HG03575 (cell line): ENCODE measurements around the gene KDELR3.

Experiments
- ATAC-seq: cut with Tn5 transposase; IDR thresholded peaks from one replicate; pipeline ENCODE4 v1.9.1; 2021; ENCODE audit not compliant: unreplicated experiment, insufficient number of reproducible peaks, low FRiP score; ENCODE audit errors: extremely low read depth

Gene KDELR3

DNA sequence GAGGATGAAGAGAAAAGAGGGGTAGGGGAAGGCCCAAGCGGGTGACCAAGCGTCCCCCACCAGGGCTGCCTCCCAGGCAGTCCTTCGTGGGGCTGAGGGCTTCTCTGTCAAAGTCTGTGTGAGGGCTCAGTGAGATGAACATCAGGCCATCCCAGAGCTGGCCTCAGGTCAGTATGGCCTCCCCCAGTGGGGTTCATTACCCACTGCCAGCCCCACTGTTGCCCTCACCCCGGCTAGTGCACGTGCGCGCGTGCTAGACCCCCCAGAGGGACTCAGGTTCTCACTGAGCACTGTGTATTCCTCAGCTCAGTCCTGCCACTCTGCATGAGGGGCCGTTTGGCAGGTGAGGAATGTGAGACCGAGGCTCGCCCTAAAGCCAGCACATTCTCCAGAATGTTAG, 3.3 kb downstream of the KDELR3 start:
- ATAC-seq: no peak

DNA sequence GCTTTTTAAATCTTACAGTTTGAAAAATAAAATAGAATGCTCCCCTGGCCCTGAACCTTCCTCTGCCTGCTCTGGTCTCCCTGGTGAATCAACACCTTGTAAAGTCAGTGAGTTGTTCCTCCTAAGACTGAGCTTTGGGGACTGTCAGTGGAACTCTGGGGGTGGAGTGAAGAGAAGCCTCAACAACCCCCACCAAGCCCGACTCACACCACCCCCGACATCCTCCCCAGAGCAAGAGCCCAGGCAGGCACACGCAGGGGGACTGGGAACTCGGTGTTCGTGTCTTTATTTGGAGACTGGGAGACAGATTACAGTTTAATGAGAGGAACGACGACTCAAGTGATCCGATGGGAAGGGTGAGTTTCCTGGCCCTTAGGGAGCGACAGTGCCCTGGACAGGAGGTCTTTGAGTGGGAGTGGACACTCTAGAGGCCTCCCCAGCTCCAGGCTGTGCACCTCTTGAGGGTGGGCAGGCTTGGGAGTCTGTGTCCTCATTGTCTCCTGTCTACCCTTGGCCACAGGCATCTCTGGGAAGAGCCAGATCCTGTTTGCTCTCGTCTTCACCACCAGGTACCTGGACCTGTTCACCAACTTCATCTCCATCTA, 6.2 kb downstream of the KDELR3 start:
- no peak for ATAC-seq

DNA sequence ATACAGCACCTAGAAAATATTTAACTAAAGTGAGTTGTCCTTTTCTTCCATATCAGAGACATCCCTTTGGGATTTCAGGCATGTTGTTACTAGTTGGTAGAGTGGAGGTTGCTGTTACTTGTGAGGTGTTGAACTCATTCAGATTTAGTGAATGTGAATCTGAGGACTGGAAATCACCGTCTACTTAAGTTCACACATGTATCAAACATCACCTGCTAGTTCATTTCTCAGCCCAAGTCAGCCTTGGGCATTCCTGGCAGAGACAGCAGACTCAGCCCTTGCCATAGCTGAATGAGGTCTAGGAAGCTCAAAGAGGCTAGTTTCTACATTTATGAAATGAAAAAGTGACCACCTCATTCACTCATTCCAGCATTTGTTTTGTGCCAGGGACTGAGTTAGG, 9.7 kb downstream of the KDELR3 start:
- no peak for ATAC-seq

DNA sequence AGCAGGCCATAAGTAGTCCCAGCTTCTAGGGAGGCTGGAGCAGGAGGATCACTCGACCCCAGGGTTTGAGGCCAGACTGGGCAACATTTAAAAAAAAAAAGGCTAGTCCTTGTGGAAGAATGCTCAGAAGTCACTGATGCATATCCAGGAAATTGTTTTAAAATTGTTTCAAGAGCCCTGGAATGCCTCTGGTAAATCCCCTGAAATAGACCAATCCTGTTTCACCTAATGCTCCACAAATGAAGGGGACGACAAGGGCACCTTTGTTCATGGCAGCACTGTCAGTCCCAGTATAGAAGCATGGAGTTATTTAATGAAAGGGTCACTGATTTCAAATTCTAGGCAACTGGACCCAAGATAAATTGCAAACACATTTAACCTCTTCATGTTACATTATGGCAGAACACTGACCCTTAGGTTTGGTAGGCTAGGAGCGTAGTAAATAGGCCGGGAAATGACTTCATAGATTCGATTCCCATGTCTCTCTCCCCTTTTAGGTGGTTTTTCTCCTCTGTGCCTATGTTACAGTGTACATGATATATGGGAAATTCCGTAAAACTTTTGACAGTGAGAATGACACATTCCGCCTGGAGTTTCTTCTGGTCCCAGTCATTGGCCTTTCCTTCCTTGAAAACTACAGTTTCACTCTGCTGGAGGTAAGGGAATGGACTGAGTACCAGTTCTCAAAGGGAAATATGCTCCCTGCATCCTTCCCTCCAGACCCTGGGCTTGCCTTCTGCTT, 11.4 kb downstream of the KDELR3 start:
- no peak for ATAC-seq

DNA sequence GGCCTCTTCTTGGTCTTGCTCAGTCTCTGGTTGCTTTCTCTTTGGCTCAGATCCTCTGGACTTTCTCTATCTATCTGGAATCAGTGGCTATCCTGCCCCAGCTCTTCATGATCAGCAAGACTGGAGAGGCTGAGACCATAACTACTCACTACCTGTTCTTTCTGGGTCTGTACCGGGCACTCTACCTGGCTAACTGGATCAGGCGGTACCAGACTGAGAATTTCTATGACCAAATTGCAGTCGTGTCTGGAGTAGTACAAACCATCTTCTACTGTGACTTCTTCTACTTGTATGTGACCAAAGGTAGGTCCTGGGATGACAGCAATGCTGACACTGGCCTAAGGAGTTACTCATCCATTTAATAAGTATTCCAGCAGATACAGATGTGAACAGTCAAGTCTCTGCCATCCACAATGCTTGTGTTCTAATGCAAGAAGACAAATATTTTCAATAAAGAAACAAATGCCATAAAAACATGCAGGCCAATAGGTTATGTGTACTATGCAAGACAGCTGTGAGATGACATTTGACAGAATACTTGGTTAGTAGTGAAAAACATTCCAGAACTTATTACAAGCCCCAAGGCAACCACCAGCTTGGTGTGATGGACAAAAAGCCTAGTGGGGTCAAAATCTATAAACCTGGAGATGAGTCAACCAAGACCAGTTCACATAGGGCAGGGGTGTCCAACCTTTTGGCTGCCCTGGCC, 13.4 kb downstream of the KDELR3 start:
- ATAC-seq: no peak

DNA sequence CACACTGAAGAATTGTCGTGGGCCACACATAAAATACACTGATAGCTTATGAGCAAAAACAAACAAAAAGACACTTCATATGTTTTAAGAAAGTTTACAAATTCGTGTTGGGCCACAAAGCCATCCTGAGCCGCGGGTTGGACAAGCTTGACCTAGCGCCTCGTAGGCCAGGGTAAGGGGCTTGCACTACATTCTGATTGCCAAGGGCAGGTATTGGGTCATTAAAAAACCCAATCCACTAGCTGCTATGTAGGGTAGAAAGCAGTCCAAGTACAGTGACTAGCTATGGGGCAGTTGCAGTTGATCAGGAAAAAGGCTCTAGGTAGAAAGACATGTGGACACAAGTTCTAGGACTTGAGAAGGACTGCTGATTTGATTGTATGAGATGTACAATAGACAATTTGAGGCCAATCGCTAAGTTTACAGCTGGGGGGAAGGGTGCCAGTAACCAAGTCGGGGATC, 14.0 kb downstream of the KDELR3 start:
- ATAC-seq: no peak

DNA sequence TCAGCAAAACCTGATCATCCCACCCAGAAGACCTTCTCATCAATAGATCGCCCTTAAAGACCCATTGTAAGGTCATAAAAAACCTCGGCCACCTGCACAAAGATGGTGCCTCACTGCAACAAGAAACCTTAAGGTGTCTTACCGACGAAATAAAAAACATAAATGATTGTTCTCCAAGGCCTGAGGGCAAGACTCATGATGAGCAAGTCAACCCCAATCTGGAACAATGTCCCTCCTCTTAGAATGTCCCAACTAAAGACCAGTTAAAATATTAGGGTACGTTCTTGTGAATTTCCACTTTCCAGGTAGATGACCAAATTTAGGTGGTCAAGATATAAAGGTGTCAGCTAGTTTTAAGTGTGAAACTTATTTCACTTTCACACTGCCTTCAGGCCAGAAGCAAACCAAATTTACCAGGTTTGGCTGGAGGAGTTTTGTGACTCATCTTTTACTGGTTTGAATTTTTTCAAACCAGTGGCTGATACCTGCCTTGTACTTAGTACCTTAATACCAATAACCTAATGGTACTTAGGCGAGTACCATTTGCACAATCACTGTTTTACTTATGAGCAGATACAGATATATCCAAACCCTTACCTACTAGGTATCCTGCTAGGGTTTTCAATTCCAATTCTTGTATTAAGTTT, 14.9 kb downstream of the KDELR3 start:
- no peak for ATAC-seq

DNA sequence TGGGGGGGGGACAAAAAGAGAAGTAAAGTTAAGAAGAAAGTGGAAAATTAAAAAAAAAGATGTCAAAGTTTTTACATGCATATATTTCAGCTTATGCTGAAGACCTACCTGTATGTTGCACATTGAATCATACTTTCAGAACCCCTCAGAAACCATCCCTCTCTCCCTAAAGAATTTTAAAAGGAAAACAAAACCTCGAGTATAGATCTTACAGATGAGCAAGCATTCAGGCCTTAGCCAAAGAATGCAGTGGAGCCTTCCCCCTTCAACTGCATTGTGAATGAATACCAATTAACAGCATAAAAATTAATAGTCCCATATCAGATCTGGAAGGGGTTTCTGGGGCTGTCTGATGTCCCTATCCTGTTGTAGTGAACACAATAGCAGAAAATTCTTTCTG, 16.3 kb downstream of the KDELR3 start:
- ATAC-seq: no peak

DNA sequence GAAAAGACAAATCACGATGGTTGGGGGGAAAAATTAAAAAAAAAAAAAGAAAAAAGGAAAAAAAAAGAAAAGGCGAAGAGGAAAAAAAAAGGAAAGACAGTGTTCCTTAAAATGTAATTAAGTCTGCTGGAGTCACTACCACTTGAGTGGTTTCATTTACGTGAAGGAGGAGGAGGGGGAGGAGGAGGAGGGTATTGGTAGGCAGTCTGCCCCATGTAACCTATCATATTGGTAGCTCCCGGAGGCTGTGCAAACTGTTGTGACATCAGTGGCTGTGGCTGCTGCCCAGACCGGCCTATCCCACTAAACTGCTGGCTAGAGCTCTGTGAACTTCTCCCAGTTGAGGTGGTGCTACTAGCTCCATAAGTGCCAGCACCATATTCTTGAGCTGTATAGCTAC, 17.9 kb downstream of the KDELR3 start:
- no peak for ATAC-seq

DNA sequence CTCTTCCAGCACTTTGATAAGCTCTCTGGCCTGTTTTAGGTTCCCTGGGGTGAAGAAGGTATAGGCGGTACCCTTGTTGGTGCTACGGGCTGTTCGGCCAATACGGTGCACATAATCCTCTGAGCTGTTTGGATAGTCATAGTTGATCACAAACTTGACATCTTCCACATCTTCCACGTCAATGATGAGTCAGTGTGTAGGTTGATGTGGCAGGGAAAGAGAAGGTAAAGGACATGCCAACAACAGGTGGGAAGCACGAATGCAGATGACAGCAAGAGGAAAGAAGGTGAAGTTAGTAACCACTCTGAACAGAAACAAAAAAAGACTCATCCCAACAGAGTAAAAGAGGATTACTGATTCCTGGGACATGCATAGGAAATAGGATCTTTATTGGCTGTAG, 20.1 kb downstream of the KDELR3 start:
- no peak for ATAC-seq

DNA sequence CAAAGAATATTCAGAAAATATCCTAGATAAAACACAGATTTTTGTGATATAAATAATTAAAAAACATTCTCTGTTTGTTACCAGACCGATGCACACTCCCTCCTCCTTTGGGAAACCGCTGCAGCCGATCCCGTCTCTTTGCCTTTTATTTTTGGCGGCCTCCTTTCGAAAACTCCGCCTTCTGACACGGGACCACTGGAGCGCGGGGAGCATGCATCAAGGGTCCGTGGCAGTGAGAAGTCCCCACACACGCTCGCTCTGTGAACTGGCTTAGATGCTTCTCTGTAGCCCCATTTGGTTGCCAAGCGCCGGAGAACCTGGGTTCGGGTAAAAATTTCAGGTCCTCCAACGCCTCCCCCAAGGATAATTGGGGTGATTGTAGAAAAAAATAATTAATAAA, 21.2 kb downstream of the KDELR3 start:
- ATAC-seq: no peak

DNA sequence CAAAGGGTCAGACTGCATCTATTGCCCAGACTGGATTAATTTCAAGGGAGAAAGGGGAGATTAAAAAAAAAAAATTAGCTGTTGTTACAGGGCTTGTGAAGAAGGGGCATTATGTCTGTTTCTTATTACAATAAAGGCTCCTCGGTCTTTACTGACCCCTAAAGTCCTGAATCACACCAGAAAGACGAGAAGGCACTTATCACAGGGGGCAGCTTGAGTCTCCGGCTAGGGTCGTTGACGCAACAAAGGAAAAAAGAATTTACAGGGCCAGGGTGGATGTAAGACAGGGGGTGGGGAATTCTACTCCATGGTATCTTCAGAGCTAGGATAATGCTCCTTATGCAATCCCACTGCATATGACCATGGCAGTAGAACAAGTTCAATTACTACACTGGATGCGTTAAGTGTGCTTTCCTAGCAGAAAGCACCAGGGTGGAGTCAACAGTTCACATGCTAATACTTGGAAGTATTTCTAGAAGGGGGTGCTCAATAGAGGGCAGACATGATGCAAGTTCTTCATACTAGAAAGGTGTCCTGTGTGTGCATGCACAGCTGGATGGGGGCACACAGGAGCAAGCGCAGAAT, 21.8 kb downstream of the KDELR3 start:
- ATAC-seq: no peak

DNA sequence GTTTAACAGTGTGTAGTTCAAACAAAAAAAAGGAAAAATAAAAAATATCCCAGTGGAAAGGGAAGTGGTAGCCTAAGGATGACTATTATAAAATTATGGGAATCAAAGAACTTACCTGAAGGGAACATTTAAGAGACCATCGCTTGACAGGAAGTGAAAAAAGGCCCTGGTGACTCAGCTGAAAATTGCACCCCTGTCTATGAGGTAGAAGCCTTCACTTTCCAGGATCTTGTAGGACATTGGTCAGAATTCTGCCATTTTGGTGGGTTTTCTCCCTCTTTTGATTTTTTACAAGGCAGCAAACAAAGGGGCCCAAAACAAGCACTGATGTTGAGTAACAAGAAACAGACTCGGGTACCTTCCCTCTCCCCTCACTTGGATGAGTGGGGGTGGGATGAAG, 22.6 kb downstream of the KDELR3 start:
- no peak for ATAC-seq

DNA sequence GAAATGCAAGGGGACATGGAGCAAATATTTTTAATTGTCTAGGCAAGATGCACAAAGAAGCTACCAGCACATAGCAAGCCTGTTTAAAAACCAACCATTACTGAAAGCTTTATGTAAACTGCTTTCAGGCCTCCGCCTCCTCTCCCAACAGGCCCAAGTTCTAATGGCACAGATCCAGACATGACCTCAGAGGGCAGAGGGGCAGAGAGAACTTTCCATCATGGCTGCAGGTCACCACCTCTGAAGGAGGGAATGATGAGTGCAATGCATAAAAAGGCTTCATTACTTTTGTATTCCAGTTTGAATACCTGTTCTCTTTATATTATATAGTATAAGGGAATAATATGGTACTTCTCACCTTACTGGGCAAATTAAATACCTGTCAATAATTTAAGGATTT, 23.0 kb downstream of the KDELR3 start:
- ATAC-seq: no peak

DNA sequence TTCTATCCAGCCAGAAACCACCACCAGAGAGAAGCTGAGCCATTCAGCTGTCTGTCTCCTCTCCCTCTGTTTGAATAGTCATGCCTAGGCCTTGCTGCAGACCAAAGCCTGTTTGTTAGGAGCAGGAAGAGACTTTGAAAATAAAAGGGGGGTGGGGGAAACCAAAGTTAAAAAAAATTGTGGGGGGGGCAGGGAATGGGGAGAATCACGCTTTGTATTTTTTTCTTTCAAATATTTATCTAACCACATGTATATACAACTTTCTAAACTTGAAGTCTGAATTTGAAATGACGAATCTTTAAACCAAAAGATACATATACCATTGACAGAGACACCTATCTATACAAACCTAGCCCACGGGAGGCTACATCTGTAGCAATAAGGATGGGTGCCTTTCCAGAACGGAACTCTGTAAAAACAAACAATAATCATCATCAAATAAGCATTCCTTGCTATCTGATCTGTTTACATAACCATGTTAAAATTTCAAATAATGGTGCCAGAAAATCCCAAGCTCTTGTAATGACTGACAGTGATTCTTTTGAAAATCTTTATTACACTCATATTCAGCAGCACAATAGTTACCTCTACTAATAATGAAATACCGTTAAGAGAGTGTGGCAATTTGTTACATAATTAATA, 23.9 kb downstream of the KDELR3 start:
- no peak for ATAC-seq

DNA sequence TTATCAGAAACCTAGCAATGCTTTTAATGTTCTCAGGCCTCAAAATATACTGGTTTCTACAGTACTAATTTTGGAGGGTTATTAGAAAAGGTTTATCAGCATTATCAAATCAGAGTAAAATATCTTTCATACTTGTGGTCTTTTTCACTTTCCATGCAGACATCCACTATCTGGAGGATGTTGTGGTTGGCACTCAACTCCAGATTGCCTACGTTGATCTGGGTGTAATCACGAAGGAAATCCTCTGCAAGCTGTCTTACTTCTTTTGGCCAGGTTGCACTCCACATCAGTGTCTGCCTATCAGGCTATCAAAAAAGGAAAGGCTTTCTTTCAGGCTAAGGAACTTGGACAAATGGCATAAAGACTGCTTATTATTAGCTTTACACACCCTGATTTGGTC, 26.6 kb downstream of the KDELR3 start:
- no peak for ATAC-seq

DNA sequence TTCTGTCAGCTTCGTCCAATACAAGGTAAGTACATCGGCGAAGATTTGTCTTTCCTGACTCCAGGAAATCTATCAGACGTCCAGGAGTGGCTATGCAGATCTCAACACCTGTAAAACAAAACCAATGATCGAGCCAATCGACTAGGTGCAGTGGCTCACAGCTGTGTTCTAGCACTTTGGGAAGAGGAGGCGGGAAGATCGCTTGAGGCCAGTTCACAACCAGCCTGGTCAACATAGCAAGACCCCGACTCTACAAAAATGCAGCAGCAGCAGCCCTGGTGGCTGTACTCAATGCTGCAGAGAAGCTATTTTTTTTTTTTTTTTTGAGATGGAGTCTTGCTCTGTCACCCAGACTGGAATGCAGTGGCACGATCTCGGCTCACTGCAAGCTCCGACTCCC, 27.0 kb downstream of the KDELR3 start:
- no peak for ATAC-seq

DNA sequence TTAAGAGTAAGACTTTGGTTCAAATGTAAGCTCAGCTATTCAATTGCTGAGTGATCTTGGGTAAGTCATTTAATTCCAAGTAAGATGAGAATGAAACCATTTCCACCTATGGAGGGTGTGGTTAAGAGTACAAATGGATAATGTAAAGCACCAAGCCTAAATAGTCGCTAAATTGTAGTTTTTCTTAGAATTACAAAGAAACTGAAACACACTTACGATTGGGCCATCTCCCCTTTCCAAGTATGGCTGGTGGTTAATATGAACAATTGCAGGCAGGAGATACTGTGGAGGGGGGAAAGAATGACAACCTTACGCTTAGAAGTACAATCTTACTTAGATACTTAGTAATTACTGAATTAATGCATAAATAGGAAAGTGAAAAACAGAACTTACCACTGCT, 30.0 kb downstream of the KDELR3 start:
- ATAC-seq: no peak
